Measurements from ENCODE around the gene PSMA6.

The PSMA6 gene

DNA sequence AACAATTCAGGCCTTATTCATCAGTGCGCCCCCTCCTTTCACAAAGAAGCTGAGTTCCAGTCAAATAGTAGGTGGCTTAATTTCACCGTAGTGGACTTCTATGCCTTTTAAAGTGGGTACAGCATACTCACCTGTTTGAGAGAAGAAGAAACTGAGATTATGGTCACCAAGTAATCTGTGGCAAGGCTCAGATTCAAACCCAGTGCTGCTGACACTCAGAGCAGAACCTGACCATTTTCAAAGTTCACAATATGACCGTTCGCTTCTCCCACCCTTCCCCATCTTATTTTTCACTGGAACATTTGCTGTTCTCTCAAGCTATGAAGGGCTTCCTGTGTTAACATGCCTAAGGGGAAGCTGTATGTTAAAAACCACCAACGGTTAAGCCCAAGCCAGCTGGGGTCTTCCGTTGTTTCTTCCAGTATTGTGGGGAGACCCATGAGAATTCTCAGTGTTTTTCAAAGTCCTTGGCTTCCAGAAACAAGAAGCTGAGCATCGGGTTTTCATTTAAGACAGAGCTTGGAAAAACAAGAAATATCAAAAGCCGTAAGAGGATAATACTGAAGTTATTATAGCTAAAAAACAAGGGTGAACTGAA is 6.1 kb upstream of the PSMA6 start:
- TF ChIP-seq, protein P1, sequence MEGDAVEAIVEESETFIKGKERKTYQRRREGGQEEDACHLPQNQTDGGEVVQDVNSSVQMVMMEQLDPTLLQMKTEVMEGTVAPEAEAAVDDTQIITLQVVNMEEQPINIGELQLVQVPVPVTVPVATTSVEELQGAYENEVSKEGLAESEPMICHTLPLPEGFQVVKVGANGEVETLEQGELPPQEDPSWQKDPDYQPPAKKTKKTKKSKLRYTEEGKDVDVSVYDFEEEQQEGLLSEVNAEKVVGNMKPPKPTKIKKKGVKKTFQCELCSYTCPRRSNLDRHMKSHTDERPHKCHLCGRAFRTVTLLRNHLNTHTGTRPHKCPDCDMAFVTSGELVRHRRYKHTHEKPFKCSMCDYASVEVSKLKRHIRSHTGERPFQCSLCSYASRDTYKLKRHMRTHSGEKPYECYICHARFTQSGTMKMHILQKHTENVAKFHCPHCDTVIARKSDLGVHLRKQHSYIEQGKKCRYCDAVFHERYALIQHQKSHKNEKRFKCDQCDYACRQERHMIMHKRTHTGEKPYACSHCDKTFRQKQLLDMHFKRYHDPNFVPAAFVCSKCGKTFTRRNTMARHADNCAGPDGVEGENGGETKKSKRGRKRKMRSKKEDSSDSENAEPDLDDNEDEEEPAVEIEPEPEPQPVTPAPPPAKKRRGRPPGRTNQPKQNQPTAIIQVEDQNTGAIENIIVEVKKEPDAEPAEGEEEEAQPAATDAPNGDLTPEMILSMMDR (IDR thresholded peaks at IDR 0.05), result no peak

DNA sequence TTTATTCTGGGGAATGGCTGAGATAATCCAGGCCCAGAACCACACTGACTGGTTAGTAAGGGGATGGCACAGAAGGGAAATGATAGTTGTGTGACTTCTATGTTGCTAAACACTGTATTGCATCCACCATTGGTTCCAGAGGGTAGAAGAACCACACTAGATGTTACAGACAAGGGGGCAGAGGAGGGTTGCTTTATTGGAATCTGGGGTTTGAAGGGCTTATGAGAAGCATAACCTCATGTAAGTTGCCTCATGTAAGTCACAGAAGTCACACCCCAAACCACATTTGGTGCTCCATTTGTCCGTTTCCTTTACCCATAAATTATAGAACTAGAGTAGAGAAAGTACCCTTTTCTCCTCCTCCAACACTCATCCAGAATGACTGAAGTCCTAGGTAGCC is 5.5 kb upstream of the PSMA6 start:
- TF ChIP-seq, protein P1 (IDR thresholded peaks at IDR 0.05), result no peak

DNA sequence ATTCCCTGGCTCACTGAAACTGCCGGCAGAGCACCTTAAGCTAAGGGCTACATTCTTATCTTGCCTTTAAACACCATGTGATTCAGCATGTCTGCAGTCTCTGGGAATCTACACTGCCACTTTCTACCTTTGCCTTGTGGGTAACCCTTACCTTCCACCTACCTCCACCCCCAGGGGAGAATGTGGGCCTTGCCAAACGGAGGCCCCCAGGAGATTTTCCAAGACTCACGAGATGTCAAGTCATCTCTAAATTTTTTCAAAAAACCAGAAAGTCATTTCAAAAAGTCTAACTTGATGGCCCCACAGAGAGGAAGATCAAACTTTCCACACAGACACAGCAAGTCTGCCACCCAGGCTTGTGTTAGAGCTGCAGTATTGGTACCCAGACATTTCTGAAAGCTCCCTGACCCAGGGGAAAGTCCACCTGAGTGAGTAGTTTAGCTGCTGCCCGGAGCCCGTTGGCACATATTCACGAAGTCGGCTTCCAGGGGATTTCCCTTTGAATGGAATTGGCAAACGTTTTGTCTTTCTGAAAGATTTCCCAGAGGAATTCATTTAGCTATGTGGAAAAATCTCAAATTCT is 4.7 kb upstream of the PSMA6 start:
- TF ChIP-seq, protein P1 (IDR thresholded peaks at IDR 0.05), result no peak

DNA sequence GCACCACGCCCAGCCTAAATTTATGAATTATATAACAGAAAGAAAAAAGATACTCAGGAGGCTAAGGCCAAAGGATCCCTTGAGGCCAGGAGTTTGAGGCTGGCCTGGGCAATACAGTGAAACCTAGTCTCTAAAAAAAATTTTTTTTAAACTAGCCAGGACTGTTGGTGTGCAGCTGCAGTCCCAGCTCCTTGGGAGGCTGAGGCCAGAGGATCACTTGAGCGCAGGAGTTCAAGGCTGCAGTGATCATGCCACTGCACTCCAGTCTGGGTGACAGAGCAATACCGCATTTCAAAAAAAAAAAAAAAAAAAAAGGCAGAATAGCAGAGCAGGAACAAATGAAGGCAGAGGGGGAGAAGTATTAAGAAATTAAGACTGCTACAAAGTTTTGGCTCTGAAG is 2.6 kb upstream of the PSMA6 start:
- TF ChIP-seq, protein P1 (IDR thresholded peaks at IDR 0.05), result no peak

DNA sequence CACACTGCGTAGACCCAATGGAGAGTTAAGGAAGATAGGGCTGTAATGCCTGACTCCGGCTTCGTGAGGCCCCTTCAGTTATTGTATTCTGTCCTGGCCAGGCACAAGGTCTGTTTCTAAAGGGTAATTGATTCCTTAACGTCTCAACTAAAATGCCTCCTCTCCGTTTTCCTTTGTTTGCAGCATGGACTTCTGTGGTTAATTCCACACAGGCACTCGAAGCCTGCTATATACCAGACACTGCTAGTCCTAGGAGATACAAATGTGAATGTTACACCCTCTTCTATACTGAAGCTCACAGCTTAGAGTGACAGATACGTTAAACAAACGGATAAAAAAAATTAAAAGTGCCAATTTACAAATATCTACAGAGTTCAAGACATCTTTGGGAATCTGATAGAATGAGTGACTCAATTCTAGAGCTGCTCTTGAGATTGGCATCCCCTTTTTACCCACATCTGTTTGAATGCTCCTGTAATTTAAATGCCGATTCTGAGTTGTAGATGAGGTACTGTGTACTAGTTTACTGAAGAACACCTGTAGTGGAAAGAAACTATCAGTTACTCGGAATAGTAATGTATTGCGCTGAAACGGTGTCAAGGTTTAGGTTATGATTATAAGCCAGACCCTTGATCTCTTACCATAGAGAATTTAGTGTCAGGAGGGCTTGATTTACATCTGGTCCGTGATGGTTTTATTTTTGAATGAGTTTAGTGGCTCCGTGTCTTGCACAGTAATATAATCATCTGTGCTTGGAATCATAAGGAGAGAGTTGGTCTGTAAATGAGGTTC is 784 bp downstream of the PSMA6 start:
- TF ChIP-seq, protein P1 (IDR thresholded peaks at IDR 0.05), result no peak

DNA sequence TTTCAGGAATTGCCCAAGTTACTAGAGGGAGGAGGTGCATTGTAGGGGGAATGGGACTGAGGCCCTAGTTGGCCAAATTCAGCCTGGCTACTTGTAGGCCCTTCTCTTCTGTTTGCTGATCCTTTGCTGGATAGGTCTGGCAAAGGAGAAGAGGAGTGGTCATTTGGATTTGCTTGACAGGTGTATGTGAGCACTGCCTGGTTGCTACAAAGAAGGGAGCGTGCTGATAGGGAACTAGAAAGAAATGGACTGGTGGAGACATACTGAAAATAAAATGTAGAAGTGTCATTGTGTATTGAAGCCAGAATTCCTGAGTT is 3.6 kb downstream of the PSMA6 start:
- TF ChIP-seq, protein P1 (IDR thresholded peaks at IDR 0.05), result no peak

DNA sequence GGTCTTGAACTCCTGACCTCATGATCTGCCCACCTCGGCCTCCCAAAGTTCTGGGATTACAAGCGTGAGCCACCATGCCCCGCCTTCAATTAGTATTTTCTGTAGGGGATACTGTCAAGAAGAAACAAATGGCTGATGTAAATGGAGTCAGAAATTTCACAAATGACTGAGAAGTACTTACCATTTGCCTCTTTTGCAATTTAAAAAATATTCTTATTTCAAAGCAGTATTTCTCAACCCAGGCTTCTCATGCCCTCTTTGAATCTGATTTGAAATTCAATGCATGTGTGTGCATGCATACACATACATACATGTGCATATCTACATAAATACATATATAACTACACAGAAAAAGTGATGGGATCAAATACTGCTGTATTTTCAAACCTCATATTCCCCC is 4.4 kb downstream of the PSMA6 start:
- TF ChIP-seq, protein P1 (IDR thresholded peaks at IDR 0.05), result no peak

All from LNCAP (cell line).